ENCODE data around the gene STX11.
"Not testable (repeated sequence)": the region's sequence is repeated elsewhere in the genome, so short reads cannot be mapped to it uniquely, and the experiment has no call there.

The STX11 gene

GRCh38 chr6:144180354-144180753, 30.0 kb downstream of the STX11 start:
- DNase-seq (ENCODE audit: low read depth in 1 of 2, low spot score in 1 of 2): peak in 1 of 2 experiments; percentile 71
- H3K4me3 ChIP-seq (replicated peaks; ENCODE audit: insufficient read depth, low read length); H3K27me3 ChIP-seq (ENCODE audit: insufficient read depth, poor library complexity, severe bottlenecking): not testable (repeated sequence)
- H3K27ac ChIP-seq (replicated peaks): peak overlapping the region; percentile 40
- peak; percentile 73; the same call in 1 of the 2 replicates for TF ChIP-seq SPI1 (IDR thresholded peaks at IDR 0.05; ENCODE audit: borderline replicate concordance, low read depth)

GRCh38 chr6:144181639-144182038, 31.3 kb downstream of the STX11 start:
- TF ChIP-seq POLR2AphosphoS5 (IDR thresholded peaks at IDR 0.05; ENCODE audit: low read depth) (no peak), REST (IDR thresholded peaks at IDR 0.05; ENCODE audit: insufficient replicate concordance, low read depth) (no peak), SPI1 (IDR thresholded peaks at IDR 0.05; ENCODE audit: borderline replicate concordance, low read depth) (peak; percentile 23; the same call in 1 of the 2 replicates), GABPA (IDR thresholded peaks at IDR 0.05; ENCODE audit: low read depth) (no peak)
- H3K27me3 ChIP-seq (ENCODE audit: insufficient read depth, poor library complexity, severe bottlenecking): no peaks in the 10 kb centered on the region
- H3K27ac ChIP-seq (replicated peaks): no peak overlapping the region; the same call in 1 of the 2 replicates
- no peak overlapping the region for H3K4me3 ChIP-seq (replicated peaks; ENCODE audit: insufficient read depth, low read length)
- peak; percentile 60 to 82 for DNase-seq (ENCODE audit: low read depth in 1 of 2, low spot score in 1 of 2)

- not testable (repeated sequence) for H3K27me3 ChIP-seq (ENCODE audit: insufficient read depth, poor library complexity, severe bottlenecking); H3K4me3 ChIP-seq (replicated peaks; ENCODE audit: insufficient read depth, low read length); DNase-seq (ENCODE audit: low read depth in 1 of 2, low spot score in 1 of 2); H3K27ac ChIP-seq (replicated peaks)
Observed at GRCh38 chr6:144184186-144184585, 33.9 kb downstream of the STX11 start.

- no peak overlapping the region for H3K27ac ChIP-seq (replicated peaks)
- H3K4me3 ChIP-seq (replicated peaks; ENCODE audit: insufficient read depth, low read length): no peak overlapping the region
- TF ChIP-seq POLR2AphosphoS5 (IDR thresholded peaks at IDR 0.05; ENCODE audit: low read depth): no peak
- no peak for TF ChIP-seq GABPA (IDR thresholded peaks at IDR 0.05; ENCODE audit: low read depth)
- TF ChIP-seq REST (IDR thresholded peaks at IDR 0.05; ENCODE audit: insufficient replicate concordance, low read depth): no peak
- TF ChIP-seq SPI1 (IDR thresholded peaks at IDR 0.05; ENCODE audit: borderline replicate concordance, low read depth): no peak
- no peak for TF ChIP-seq CTCF (IDR thresholded peaks at IDR 0.05; ENCODE audit: insufficient read depth, low read length)
- H3K27me3 ChIP-seq (ENCODE audit: insufficient read depth, poor library complexity, severe bottlenecking): no peaks in the 10 kb centered on the region
- no peak for DNase-seq (ENCODE audit: low read depth in 1 of 2, low spot score in 1 of 2)
Observed at GRCh38 chr6:144185133-144185836, 35.0 kb downstream of the STX11 start.

- DNase-seq (ENCODE audit: low read depth in 1 of 2, low spot score in 1 of 2): no peak
- H3K27ac ChIP-seq (replicated peaks): no peak overlapping the region
- no peaks in the 10 kb centered on the region for H3K27me3 ChIP-seq (ENCODE audit: insufficient read depth, poor library complexity, severe bottlenecking)
- no peak overlapping the region for H3K4me3 ChIP-seq (replicated peaks; ENCODE audit: insufficient read depth, low read length)
- TF ChIP-seq REST (IDR thresholded peaks at IDR 0.05; ENCODE audit: insufficient replicate concordance, low read depth): no peak
- TF ChIP-seq GABPA (IDR thresholded peaks at IDR 0.05; ENCODE audit: low read depth): no peak
- TF ChIP-seq SPI1 (IDR thresholded peaks at IDR 0.05; ENCODE audit: borderline replicate concordance, low read depth): no peak
- no peak for TF ChIP-seq POLR2AphosphoS5 (IDR thresholded peaks at IDR 0.05; ENCODE audit: low read depth)
- no peak for TF ChIP-seq CTCF (IDR thresholded peaks at IDR 0.05; ENCODE audit: insufficient read depth, low read length)
Observed at GRCh38 chr6:144186817-144187625, 36.7 kb downstream of the STX11 start.

Measured in HL-60 (cell line).